Breast epithelium (tissue), 3 donors: ENCODE measurements around the gene IKZF3.

Source experiments
- POLR2A ChIP-seq: fragments of 450-650 bp; IDR thresholded peaks from one replicate; pipeline ENCODE4 v1.6.1; 2016; ENCODE audit warnings: antibody characterized with exemption, mild to moderate bottlenecking, moderate library complexity
- TF ChIP-seq, protein P1 (sequence below), 3 donors: fragments of 450-650 bp; IDR thresholded peaks; one replicate each; pipeline ENCODE4 v1.5.1; 2016 to 2017; ENCODE audit warnings: antibody characterized with exemption in 3 of 3, mild to moderate bottlenecking in 3 of 3, moderate library complexity in 3 of 3

DNA sequence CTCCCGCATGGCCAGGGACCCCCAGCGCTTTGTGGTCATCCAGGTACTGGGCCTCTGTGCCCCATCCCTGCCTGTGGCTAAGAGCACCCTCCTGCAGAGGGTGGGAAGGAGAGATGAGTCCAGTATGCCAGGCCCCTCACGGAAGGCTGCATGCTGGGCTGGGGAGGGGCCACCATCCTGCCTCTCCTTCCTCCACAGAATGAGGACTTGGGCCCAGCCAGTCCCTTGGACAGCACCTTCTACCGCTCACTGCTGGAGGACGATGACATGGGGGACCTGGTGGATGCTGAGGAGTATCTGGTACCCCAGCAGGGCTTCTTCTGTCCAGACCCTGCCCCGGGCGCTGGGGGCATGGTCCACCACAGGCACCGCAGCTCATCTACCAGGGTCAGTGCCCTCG, 137.5 kb downstream of the IKZF3 start:
- TF ChIP-seq, protein P1, sequence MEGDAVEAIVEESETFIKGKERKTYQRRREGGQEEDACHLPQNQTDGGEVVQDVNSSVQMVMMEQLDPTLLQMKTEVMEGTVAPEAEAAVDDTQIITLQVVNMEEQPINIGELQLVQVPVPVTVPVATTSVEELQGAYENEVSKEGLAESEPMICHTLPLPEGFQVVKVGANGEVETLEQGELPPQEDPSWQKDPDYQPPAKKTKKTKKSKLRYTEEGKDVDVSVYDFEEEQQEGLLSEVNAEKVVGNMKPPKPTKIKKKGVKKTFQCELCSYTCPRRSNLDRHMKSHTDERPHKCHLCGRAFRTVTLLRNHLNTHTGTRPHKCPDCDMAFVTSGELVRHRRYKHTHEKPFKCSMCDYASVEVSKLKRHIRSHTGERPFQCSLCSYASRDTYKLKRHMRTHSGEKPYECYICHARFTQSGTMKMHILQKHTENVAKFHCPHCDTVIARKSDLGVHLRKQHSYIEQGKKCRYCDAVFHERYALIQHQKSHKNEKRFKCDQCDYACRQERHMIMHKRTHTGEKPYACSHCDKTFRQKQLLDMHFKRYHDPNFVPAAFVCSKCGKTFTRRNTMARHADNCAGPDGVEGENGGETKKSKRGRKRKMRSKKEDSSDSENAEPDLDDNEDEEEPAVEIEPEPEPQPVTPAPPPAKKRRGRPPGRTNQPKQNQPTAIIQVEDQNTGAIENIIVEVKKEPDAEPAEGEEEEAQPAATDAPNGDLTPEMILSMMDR (IDR thresholded peaks at IDR 0.05), result no peak
- no peak for TF ChIP-seq POLR2A
